Memory B cell (primary cell): ENCODE data around the gene CRX.
A peak's percentile ranks its signal among the peaks of the same experiment; 100 is the strongest.
"Not testable (repeated sequence)": the region's sequence is repeated elsewhere in the genome, so short reads cannot be mapped to it uniquely, and the experiment has no call there.

ENCODE experiments used
- ATAC-seq: fragments of 150-1000 bp; cut with Tn5 transposase; 2 replicates; pipeline ENCODE4 v1.10.0; 2021; ENCODE audit warnings: low read depth, mild to moderate bottlenecking, moderate library complexity
- DNase-seq, 2 donors: peaks; one replicate each; pipeline ENCODE4 v3.0.0; 2022; ENCODE audit warnings: low spot score in 2 of 2
- H3K27ac Mint-ChIP-seq: one replicate; pipeline ENCODE4 v1.8.0; 2022; ENCODE audit warnings: mild to moderate bottlenecking, moderate library complexity, mixed read lengths
- H3K27me3 Mint-ChIP-seq: one replicate; pipeline ENCODE4 v1.8.0; 2022; ENCODE audit warnings: mixed read lengths
- H3K36me3 Mint-ChIP-seq: one replicate; pipeline ENCODE4 v1.8.0; 2022; ENCODE audit warnings: mild to moderate bottlenecking, mixed read lengths
- H3K4me1 Mint-ChIP-seq: one replicate; pipeline ENCODE4 v1.8.0; 2022; ENCODE audit warnings: mixed read lengths
- H3K4me3 Mint-ChIP-seq: one replicate; pipeline ENCODE4 v1.8.0; 2022; ENCODE audit warnings: mild to moderate bottlenecking, moderate library complexity, mixed read lengths
- H3K9me3 Mint-ChIP-seq: one replicate; pipeline ENCODE4 v1.8.0; 2022; ENCODE audit warnings: mixed read lengths

Gene CRX

GRCh38 chr19:47794526-47794925, 27.2 kb upstream of the CRX start:
- no peak for ATAC-seq
- DNase-seq, result no peak
- H3K9me3 Mint-ChIP-seq, result no peaks in the 10 kb centered on the region
- H3K36me3 Mint-ChIP-seq, result no peaks in the 10 kb centered on the region
- H3K27me3 Mint-ChIP-seq, result peaks cover 18% of the 10 kb centered on the region
- H3K4me1 Mint-ChIP-seq, result peaks cover 2% of the 10 kb centered on the region
- no peak overlapping the region for H3K27ac Mint-ChIP-seq
- H3K4me3 Mint-ChIP-seq, result no peak overlapping the region

DNA sequence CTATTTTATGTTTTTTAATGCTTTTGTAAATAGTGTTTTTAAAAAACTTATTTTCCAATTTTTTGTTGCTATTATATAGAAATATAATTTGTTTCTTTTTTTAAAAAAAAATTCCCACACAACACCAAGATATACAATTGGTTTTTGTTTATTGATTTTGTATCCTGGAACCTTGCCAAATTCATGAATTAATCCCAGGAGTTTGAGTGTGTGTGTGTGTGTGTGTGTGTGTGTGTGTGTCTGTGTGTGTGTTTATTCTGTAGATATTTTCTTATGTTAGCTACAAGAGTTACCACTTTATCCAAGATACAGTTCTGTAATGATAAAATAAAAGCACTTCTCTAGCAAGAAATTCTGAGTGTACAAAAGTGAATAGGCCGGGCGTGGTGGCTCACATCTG, 25.0 kb upstream of the CRX start:
- Mint-ChIP-seq H3K9me3 (peaks cover 3% of the 10 kb centered on the region), H3K27ac (no peak overlapping the region), H3K27me3 (peaks cover 14% of the 10 kb centered on the region), H3K4me1 (no peaks in the 10 kb centered on the region), H3K36me3 (peaks cover 2% of the 10 kb centered on the region), H3K4me3 (no peak overlapping the region)
- ATAC-seq (no peak), DNase-seq (no peak)

- no peak for DNase-seq
- Mint-ChIP-seq H3K36me3 (peaks cover 2% of the 10 kb centered on the region), H3K27me3 (peaks cover 14% of the 10 kb centered on the region), H3K4me3 (no peak overlapping the region), H3K4me1 (no peaks in the 10 kb centered on the region), H3K9me3 (peaks cover 3% of the 10 kb centered on the region), H3K27ac (no peak overlapping the region)
- no peak for ATAC-seq
Measured at GRCh38 chr19:47797996-47798903, 23.5 kb upstream of the CRX start.

- Mint-ChIP-seq H3K27ac (no peak overlapping the region), H3K36me3 (peaks cover 2% of the 10 kb centered on the region), H3K4me1 (no peaks in the 10 kb centered on the region), H3K4me3 (no peak overlapping the region), H3K9me3 (peaks cover 3% of the 10 kb centered on the region), H3K27me3 (peaks cover 14% of the 10 kb centered on the region)
- no peak for DNase-seq
- no peak for ATAC-seq
Measured at GRCh38 chr19:47798904-47799266, 22.9 kb upstream of the CRX start.

GRCh38 chr19:47801270-47801669, 20.5 kb upstream of the CRX start:
- H3K4me1 Mint-ChIP-seq, result no peaks in the 10 kb centered on the region
- no peak overlapping the region for H3K4me3 Mint-ChIP-seq
- DNase-seq (no peak), ATAC-seq (no peak)
- H3K27me3 Mint-ChIP-seq, result peaks cover 11% of the 10 kb centered on the region
- peaks cover 3% of the 10 kb centered on the region for H3K9me3 Mint-ChIP-seq
- H3K27ac Mint-ChIP-seq, result no peak overlapping the region
- peaks cover 2% of the 10 kb centered on the region for H3K36me3 Mint-ChIP-seq

GRCh38 chr19:47802521-47803043, 19.2 kb upstream of the CRX start:
- peaks cover 9% of the 10 kb centered on the region for H3K27me3 Mint-ChIP-seq
- no peak overlapping the region for H3K27ac Mint-ChIP-seq
- ATAC-seq (no peak), DNase-seq (no peak)
- H3K4me1 Mint-ChIP-seq, result no peaks in the 10 kb centered on the region
- peaks cover 3% of the 10 kb centered on the region for H3K9me3 Mint-ChIP-seq
- H3K4me3 Mint-ChIP-seq, result no peak overlapping the region
- H3K36me3 Mint-ChIP-seq, result peaks cover 2% of the 10 kb centered on the region

DNA sequence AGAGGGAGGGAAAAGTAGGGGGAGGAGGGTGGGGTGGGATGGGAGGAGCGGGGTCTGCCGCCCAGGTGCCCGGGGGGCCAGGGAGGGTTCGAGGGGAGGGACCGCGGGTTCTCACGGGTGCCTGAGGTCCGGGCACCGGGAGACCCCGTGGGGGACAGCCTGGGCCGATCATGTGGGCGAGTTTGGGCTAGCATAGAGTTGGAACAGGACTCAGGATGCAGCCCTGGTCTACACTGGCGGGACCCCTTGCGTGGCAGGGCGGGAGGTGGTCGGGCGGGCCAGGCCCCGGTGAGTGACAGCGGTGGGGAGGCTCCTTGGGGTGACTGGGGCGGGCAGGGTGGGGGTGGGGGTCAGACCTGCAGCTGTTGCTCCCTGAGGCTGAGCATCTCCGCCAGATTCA, 18.6 kb upstream of the CRX start:
- not testable (repeated sequence) for ATAC-seq, H3K4me3 Mint-ChIP-seq, H3K9me3 Mint-ChIP-seq, H3K36me3 Mint-ChIP-seq, H3K27me3 Mint-ChIP-seq, DNase-seq, H3K27ac Mint-ChIP-seq, H3K4me1 Mint-ChIP-seq

DNA sequence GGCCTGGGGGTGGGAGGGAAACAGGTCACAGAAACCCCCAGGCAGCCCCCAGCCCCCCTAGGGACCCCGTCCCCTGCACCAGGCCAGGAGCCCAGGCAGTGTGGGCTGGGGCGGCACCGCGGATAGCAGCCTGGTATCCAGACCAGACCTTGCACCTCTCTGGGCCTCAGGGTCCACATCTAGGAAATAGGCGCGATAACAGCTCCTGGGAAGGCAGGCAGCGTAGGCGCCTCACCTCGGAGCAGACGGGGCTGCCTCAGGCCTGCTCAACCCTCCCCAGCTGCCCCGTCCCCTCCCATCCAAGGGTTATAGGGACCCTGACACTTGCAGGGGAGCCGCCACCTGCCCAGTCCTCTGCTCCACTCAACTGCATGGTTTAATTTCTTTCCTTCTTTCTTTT, 18.1 kb upstream of the CRX start:
- not testable (repeated sequence) for DNase-seq, H3K4me3 Mint-ChIP-seq, H3K27me3 Mint-ChIP-seq, ATAC-seq, H3K9me3 Mint-ChIP-seq, H3K4me1 Mint-ChIP-seq, H3K36me3 Mint-ChIP-seq, H3K27ac Mint-ChIP-seq

DNA sequence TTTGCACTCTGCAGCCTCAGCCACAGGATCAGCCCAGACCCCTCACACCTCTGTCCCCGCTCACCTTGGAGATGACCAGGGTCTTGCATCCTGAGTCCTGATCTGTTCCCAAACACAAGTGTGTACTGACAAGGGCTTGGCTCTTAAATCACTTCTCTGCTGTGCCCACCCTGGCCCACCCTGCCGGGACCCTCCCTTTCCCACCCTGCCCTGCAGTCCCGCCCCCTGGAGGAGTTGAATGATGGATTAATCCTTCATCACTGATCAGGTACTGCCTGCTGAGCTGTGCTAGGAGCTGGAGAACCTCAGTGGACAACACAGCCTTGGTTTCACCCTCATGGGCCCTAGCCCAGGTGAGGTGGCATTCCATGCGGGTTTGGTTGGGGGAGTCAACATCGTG, 17.3 kb upstream of the CRX start, which contains the start of gene TPRX1:
TSS of gene TPRX1 (minus strand) at position 101 of the 400 bp plus-strand sequence. CDS start at position 89, 12 bp downstream.
- not testable (repeated sequence) for H3K27ac Mint-ChIP-seq, H3K4me3 Mint-ChIP-seq, H3K36me3 Mint-ChIP-seq, DNase-seq, H3K27me3 Mint-ChIP-seq, H3K9me3 Mint-ChIP-seq, ATAC-seq, H3K4me1 Mint-ChIP-seq

DNA sequence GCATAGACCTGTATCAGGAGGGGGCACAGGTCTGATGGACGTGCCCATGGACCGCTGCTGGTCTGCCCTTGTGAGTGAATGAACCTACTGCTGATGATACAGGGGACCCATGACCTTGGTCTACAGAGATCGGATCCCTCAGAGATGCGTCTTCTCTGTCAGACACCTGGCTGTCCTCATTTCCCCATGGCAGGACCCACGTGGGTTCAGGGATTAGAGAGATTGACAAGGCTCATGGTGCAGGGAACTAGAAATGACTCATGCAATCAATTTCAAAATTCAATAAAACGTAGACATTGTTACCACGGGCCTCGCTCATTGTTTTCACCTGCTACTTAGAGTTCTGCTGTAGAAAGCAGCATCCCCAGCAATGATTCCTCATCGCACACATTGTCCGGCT, 16.4 kb upstream of the CRX start:
- Mint-ChIP-seq H3K9me3 (peaks cover 3% of the 10 kb centered on the region), H3K4me1 (no peaks in the 10 kb centered on the region), H3K4me3 (no peak overlapping the region), H3K27me3 (no peaks in the 10 kb centered on the region), H3K27ac (no peak overlapping the region), H3K36me3 (peaks cover 2% of the 10 kb centered on the region)
- no peak for DNase-seq
- ATAC-seq, result no peak

DNA sequence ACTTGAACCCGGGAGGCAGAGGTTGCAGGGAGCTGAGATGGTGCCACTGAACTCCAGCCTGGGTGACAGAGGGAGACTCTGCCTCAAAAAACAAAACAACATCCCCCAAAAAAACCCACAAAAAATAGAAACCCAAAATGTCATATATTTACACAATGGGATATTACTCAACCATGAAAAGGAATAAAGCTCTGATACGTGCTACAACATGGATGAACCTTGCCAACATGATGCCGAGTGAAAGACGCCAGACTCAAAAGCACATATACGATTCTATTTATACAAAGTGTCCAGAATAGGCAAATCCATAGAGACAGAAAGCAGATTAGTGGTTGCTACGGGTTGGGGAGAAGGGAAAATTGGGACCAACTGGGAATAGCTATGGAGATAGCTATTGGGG, 15.3 kb upstream of the CRX start:
- no peaks in the 10 kb centered on the region for H3K4me1 Mint-ChIP-seq
- no peak for DNase-seq

DNA sequence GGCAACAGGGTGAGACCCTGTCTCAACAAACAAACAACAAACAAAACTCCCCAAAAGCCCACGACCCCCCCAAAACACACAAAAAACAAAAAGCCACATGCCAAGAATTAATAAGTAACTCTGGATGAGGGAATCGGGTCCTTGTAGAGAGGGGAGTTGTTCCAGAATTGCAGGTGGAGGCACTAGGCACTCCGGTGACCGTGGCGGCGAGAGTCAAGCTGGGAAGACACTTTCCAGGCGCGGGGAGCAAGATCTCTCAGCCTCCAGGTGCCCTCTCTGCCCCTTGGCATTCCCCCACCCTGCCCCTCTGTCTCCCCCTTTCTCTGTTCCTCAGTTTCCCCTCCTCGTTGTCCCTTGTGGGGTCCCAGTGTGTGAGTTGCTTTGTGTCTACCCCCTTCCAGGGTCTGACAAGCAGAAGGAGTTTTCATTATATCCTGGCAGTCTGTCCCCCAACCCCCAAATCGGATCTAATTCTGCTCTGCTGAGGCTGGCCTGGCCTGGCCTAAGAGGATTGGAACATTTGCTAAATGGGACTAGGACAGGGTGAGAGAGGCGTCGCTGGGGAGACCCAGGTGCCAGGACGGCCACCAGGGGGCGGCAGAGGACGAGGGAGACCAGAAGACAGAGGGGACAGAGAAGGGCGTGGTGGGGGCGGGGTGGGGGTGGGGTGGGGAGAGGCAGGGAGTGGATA, 8.3 kb upstream of the CRX start:
- ATAC-seq, result peak; percentile 63
- no peaks in the 10 kb centered on the region for H3K4me1 Mint-ChIP-seq
- H3K4me3 Mint-ChIP-seq, result no peak overlapping the region
- peaks cover 14% of the 10 kb centered on the region for H3K27me3 Mint-ChIP-seq
- H3K36me3 Mint-ChIP-seq, result peaks cover 2% of the 10 kb centered on the region
- peak; percentile 49 to 54 for DNase-seq
- H3K9me3 Mint-ChIP-seq, result peaks cover 2% of the 10 kb centered on the region
- H3K27ac Mint-ChIP-seq, result no peak overlapping the region

More for the DNA sequence above, 15.3 kb upstream of the CRX start:
- H3K36me3 Mint-ChIP-seq, result peaks cover 2% of the 10 kb centered on the region
- no peak overlapping the region for H3K4me3 Mint-ChIP-seq
- H3K27me3 Mint-ChIP-seq, result peaks cover 1% of the 10 kb centered on the region
- no peak for ATAC-seq
- no peaks in the 10 kb centered on the region for H3K9me3 Mint-ChIP-seq
- H3K27ac Mint-ChIP-seq, result no peak overlapping the region

GRCh38 chr19:47813995-47814328, 7.8 kb upstream of the CRX start:
- H3K27ac Mint-ChIP-seq, result no peak overlapping the region
- DNase-seq, result no peak
- peaks cover 2% of the 10 kb centered on the region for H3K9me3 Mint-ChIP-seq
- no peak overlapping the region for H3K4me3 Mint-ChIP-seq
- H3K4me1 Mint-ChIP-seq, result no peaks in the 10 kb centered on the region
- ATAC-seq, result no peak
- peaks cover 2% of the 10 kb centered on the region for H3K36me3 Mint-ChIP-seq
- H3K27me3 Mint-ChIP-seq, result peaks cover 17% of the 10 kb centered on the region

DNA sequence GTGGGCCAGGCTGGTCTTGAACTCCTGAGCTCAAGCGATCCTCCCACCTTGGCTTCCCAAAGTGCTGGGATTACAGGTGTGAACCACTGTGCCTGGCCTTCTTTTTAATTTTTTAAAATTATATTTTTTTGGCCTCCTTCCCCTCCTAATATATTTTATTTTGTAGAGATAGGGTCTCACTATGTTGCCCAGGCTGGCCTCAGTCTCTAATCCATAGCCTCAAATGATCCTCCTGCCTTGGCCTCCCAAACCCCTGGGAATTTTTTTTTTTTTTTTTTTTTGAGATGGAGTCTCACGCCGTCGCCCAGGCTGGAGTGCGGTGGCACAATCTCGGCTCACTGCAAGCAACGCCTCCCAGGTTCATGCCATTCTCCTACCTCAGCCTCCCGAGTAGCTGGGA, 5.5 kb upstream of the CRX start:
- not testable (repeated sequence) for H3K27ac Mint-ChIP-seq, H3K9me3 Mint-ChIP-seq, H3K4me1 Mint-ChIP-seq, H3K36me3 Mint-ChIP-seq, DNase-seq, H3K4me3 Mint-ChIP-seq, ATAC-seq
- peaks cover 30% of the 10 kb centered on the region for H3K27me3 Mint-ChIP-seq
